NCI-H774 (cell line): Measurements from ENCODE around the gene MYO1H.

ENCODE experiments used
- DNase-seq: peaks from one replicate; lab custom pipeline; 2025; lab: John Stamatoyannopoulos, UW

MYO1H gene

DNA sequence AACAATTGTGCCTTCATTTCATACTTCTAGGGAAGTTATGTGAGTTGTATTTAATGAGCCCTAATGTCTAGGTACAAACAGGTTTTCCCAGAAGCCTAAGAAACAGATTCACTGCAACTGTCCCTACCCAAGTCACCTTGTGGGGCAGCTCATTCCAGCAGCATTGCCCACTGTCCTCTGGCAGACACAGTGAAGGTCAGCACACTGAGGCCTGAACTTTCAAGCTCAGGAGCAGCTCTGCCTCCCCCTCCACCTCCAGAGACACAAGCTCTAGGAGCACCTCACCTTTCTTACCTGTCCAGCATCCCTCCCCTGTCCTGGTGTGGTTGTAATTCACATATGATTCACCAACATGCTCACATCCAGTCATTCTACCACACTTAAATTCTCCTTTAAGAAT is 145.4 kb downstream of the MYO1H start:
- DNase-seq: no peak

DNA sequence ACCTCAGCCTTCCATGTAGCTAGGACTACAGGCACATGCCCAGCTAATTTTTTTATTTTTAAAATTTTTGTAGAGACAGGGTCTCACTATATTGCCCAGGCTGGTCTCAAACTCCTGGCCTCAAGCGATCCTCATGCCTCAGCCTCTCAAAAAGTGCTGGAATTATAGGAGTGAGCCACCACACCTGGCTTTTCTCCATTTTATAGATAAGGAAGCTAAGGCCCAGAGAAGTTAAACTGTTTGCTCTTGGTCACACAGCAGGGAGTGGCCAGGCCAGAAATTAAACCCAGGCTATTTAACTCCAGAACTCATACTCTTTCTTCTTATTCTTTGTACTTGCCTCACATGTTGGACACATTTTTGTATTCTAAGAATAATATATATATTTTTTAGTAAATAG is 146.2 kb downstream of the MYO1H start:
- no peak for DNase-seq

DNA sequence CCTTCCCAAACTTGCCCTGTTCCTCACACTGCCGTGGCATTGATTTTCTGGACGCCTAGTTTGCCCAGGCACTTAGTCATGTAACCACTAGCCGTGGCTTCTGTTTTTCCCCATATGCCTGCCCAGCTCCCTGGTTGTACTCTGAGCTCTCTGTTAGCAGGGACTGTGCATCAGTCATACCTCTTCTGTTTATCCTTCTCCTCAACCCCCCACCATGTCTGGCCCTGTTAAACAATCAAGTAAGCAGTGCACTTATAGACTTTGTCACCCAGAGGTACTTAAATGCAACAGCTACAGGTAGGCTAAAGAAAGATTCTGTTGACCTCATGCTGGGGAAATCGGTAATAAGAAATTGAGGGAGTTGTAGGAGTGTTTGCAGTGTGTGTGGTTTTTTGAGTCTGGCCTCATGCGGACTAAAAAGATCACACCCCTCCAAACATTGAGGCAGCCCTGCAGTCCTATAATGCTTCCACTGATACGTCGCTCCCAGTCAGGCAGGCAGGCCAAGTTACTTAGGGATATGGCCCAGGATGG is 146.7 kb downstream of the MYO1H start:
- no peak for DNase-seq

DNA sequence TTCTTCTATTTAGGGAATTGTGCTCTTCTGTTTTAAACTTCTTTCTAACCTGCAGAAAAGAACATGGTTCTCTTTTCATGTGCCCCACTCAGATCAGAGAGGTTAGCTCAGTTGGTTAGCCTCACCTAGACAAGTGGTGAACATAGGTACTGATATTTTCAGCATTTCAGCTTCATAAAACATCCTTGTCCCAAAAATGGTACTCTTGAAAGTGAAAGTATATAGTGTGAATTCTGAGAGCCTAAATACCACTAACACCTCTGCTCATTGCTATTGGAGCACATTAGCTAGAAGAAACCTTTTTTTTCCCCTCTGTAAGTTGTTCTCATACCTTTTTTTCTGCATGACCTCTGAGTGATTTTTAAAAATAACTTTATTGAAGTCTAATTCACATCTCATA is 147.3 kb downstream of the MYO1H start:
- no peak for DNase-seq

DNA sequence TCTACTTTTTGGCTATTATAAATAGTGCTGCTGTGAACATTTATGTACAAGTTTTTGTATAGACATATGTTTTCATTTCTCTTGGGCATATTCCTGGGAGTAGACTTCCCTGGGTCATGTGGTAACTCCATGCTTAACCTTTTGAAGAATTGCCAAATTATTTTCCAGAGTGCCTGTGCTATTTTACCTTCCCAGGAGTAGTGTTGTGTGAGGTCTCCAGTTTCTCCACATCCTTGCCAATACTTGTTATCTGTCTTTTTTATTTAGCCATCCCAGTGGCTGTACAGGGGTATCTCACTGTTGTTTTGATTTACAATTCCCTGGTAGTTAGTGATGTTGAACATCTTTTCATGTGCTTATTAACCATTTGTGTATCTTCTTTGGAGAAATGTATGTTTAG is 148.6 kb downstream of the MYO1H start:
- no peak for DNase-seq

DNA sequence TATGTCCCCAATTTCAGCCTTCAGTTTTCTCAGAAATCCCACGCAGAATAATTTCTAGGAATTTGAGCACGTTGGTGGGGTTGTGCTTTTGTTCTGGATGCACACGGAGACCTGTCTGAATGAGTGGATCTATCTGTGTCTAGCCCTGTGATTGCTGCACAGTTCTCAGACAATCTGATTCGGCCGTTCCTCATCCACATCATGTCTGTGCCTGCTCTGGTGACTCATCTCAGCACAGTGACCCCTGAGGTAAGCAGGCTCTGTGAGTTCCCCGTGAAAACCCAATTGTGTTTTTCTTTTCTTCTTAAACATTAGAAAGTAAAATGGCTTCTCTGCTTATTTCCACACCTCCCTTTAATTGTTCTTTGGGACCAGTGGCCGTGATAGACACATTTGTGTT is 150.0 kb downstream of the MYO1H start:
- DNase-seq: no peak
